ENCODE results near the gene FAM168A. TPM values are rescaled to one million over a fixed set of nuclear protein-coding genes. Genes with fewer than 3 reads are reported as not detected.
A peak's percentile ranks its signal among the peaks of the same experiment; 100 is the strongest.
"Not testable (repeated sequence)": the region's sequence is repeated elsewhere in the genome, so short reads cannot be mapped to it uniquely, and the experiment has no call there.

FAM168A gene
- total RNA-seq, 1 donor from 2014 or later = 50.8 TPM

- H3K4me1 Mint-ChIP-seq (ENCODE audit: low read depth) = peaks cover 8% of the 10 kb centered on the region
- H3K27me3 Mint-ChIP-seq = no peaks in the 10 kb centered on the region
- no peak overlapping the region for H3K27ac Mint-ChIP-seq
- no peak for DNase-seq (ENCODE audit: low spot score, unreplicated experiment)
- H3K4me3 Mint-ChIP-seq (ENCODE audit: low read depth) = no peak overlapping the region
- peaks cover 11% of the 10 kb centered on the region for H3K36me3 Mint-ChIP-seq (ENCODE audit: insufficient read depth)
- no peaks in the 10 kb centered on the region for H3K9me3 Mint-ChIP-seq (ENCODE audit: low read depth)
- no peak for TF ChIP-seq CTCF (IDR thresholded peaks at IDR 0.05; ENCODE audit: unreplicated experiment)
Measured at GRCh38 chr11:73585834-73586575, 11.9 kb downstream of the FAM168A start.

DNA sequence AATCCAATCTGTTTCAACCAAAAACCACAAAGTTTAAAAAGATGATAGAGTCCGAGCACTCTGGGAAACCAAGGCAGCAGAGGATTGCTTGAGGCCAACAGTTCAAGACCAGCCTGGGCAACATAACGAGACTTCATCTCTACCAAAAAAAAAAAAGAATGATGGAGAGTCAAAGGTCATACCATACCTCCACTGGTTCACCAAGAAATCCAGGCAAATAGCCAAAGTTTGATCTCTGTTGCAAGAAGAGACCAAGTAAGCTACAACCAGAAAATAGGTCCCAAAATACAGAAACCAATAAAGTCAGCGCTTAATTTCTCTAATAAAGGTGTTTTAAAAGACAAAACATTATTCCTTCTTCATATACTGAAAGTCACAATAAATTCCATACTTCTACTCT, 13.1 kb downstream of the FAM168A start:
- no peak for TF ChIP-seq CTCF (IDR thresholded peaks at IDR 0.05; ENCODE audit: unreplicated experiment)
- DNase-seq (ENCODE audit: low spot score, unreplicated experiment) = no peak
- Mint-ChIP-seq H3K4me3 (ENCODE audit: low read depth) (no peak overlapping the region), H3K27me3 (no peaks in the 10 kb centered on the region), H3K36me3 (ENCODE audit: insufficient read depth) (peaks cover 13% of the 10 kb centered on the region), H3K27ac (peak overlapping the region; percentile 49), H3K4me1 (ENCODE audit: low read depth) (peaks cover 6% of the 10 kb centered on the region), H3K9me3 (ENCODE audit: low read depth) (no peaks in the 10 kb centered on the region)

- Mint-ChIP-seq H3K27me3 (no peaks in the 10 kb centered on the region), H3K4me3 (ENCODE audit: low read depth) (no peak overlapping the region), H3K36me3 (ENCODE audit: insufficient read depth) (peaks cover 16% of the 10 kb centered on the region), H3K27ac (peak overlapping the region; percentile 23), H3K9me3 (ENCODE audit: low read depth) (no peaks in the 10 kb centered on the region), H3K4me1 (ENCODE audit: low read depth) (peaks cover 8% of the 10 kb centered on the region)
- TF ChIP-seq CTCF (IDR thresholded peaks at IDR 0.05; ENCODE audit: unreplicated experiment) = no peak
- no peak for DNase-seq (ENCODE audit: low spot score, unreplicated experiment)
Measured at GRCh38 chr11:73582653-73583052, 15.3 kb downstream of the FAM168A start.

- H3K27me3 Mint-ChIP-seq; H3K27ac Mint-ChIP-seq; DNase-seq (ENCODE audit: low spot score, unreplicated experiment); H3K9me3 Mint-ChIP-seq (ENCODE audit: low read depth); H3K4me3 Mint-ChIP-seq (ENCODE audit: low read depth): not testable (repeated sequence)
- H3K4me1 Mint-ChIP-seq (ENCODE audit: low read depth) = peaks cover 14% of the 10 kb centered on the region
- H3K36me3 Mint-ChIP-seq (ENCODE audit: insufficient read depth) = peaks cover 15% of the 10 kb centered on the region
Measured at GRCh38 chr11:73580749-73581148, 17.2 kb downstream of the FAM168A start.

DNA sequence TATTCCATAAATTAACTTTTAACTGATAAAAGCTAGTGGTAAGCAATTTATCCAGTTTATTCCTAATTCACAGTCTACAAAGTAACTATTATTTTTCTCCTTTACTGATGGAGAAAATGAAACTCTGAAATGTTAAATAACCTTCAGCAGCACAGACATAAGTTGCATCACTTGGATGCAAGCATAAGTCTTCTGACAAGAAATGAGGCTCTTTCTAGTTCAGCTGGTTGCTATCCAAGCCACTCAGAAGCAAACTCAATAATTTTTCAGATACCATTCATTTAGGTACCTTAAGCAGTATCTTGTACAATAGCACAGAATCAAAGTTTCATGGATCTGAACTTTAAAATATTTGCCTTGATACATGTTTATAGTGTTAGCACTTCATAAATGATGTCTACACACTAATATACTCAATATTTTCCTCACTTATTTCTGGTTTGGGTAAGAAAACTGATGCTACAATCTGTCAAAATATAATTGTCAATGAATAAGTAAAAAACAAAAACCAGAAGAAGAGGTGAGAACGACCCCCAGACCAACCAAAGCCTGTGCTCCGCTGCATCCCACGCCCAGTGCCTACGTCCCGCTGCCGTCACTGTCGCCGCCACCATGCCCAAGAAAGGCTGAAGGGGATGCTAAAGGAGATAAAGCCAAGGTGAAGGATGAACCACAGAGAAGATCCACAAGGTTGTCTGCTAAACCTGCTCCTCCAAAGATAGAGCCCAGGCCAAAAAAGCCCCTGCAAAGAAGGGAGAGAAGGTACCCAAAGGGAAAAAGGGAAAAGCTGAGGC, 18.1 kb downstream of the FAM168A start:
- no peak for DNase-seq (ENCODE audit: low spot score, unreplicated experiment)
- Mint-ChIP-seq H3K27ac (no peak overlapping the region), H3K27me3 (no peaks in the 10 kb centered on the region), H3K9me3 (ENCODE audit: low read depth) (no peaks in the 10 kb centered on the region), H3K4me1 (ENCODE audit: low read depth) (peaks cover 14% of the 10 kb centered on the region), H3K36me3 (ENCODE audit: insufficient read depth) (peaks cover 14% of the 10 kb centered on the region), H3K4me3 (ENCODE audit: low read depth) (no peak overlapping the region)
- no peak for TF ChIP-seq CTCF (IDR thresholded peaks at IDR 0.05; ENCODE audit: unreplicated experiment)
